ENCODE results near the gene ZC3H4. TPM values are rescaled to one million over a fixed set of nuclear protein-coding genes. Genes with fewer than 3 reads are reported as not detected.
A peak's percentile ranks its signal among the peaks of the same experiment; 100 is the strongest.

ZC3H4 gene
- total and polyA plus RNA-seq, 9 of the 15 experiments (the other 6 are each of a cell fraction or from before 2014, with no cell fraction given) = 2.2 to 75.6 (median 18.3) TPM

- H3K27me3 ChIP-seq (ENCODE audit: control insufficient read depth in 2 of 2, insufficient read depth in 2 of 2, low read length in 2 of 2) = peaks cover 19 to 33% of the 10 kb centered on the region in 2 experiments
- intact Hi-C loops (cut with micrococcal nuclease) = no loop called here
These were observed 90.8 kb downstream of the ZC3H4 start for GRCh38 chr19:47022541-47023447.

More at GRCh38 chr19:47022541-47023447, 90.8 kb downstream of the ZC3H4 start:
- Histone ChIP-seq H3K9me1 (ENCODE audit: control insufficient read depth, insufficient read depth, low read length) (no peaks in the 10 kb centered on the region), H3K4me3 (no peak overlapping the region), H3K9ac (ENCODE audit: insufficient read depth in 1 of 2, low read depth in 2 of 2, low read length in 2 of 2) (peak overlapping the region in 1 of 2 experiments; percentile 76; a peak in 2 of 4 replicates), H2AFZ (ENCODE audit: low read depth, low read length) (no peak overlapping the region), H3K79me2 (ENCODE audit: control insufficient read depth, insufficient read depth, low read length) (no peaks in the 10 kb centered on the region), H3K9me3 (replicated peaks; ENCODE audit: control insufficient read depth, insufficient read depth, low read depth, low read length) (no peaks in the 10 kb centered on the region), H3K27ac (ENCODE audit: extremely low read depth, low read depth, low read length) (no peak overlapping the region), H3K4me1 (replicated peaks in 1 of 2; ENCODE audit: control insufficient read depth in 2 of 2, insufficient read depth in 2 of 2, low read length in 2 of 2) (peaks cover 0 to 43% of the 10 kb centered on the region in 2 experiments; a peak in 3 of 5 replicates), H3K36me3 (ENCODE audit: control insufficient read depth, insufficient read depth, low read length) (no peaks in the 10 kb centered on the region), H4K20me1 (replicated peaks; ENCODE audit: control insufficient read depth, insufficient read depth, low read length) (no peaks in the 10 kb centered on the region), H3K4me2 (ENCODE audit: insufficient read depth, low read length) (peak overlapping the region; percentile 20)
- FAIRE-seq (no peak), DNase-seq (ENCODE audit: extremely low read depth in 1 of 4, low spot score in 3 of 4) (peak in 1 of 4 experiments; percentile 32), ATAC-seq (no peak; the same call in 1 of the 3 replicates)
- no peak for TF ChIP-seq ZC3H11A (IDR thresholded peaks at IDR 0.05; ENCODE audit: low read depth, low read length)
- peak; percentile 36; the same call in 1 of the 2 replicates for TF ChIP-seq CREB1 (IDR thresholded peaks at IDR 0.05)
- TF ChIP-seq CREB1 (CRISPR knock-in tag; IDR thresholded peaks at IDR 0.05) = no peak
- TF ChIP-seq DACH1 (IDR thresholded peaks at IDR 0.05; ENCODE audit: partially characterized antibody) = peak; percentile 9
- peak; percentile 50; the same call in 1 of the 2 replicates for TF ChIP-seq VEZF1 (CRISPR knock-in tag; IDR thresholded peaks at IDR 0.05)
- TF ChIP-seq CREM (IDR thresholded peaks at IDR 0.05; ENCODE audit: low read depth) = 0 out of 2 replicates have a peak, but pooled peaks have one; percentile 38
- TF ChIP-seq NCOR1 (IDR thresholded peaks at IDR 0.05) = no peak
- TF ChIP-seq ZSCAN29 (IDR thresholded peaks at IDR 0.05) = 0 out of 2 replicates have a peak, but pooled peaks have one; percentile 33
- peak; percentile 57; the same call in 1 of the 2 replicates for TF ChIP-seq ZNF740 (CRISPR knock-in tag; IDR thresholded peaks at IDR 0.05)
- no peak for TF ChIP-seq ZNF740 (tag; IDR thresholded peaks at IDR 0.05)
- POLR2A ChIA-PET = interaction anchor here (0.6 to 1.7 kb wide), 8 partner anchors 10 to 326 kb away, joined by 3 to 7 read pairs (median 4); partner anchors contain the start of gene DHX34
- in situ Hi-C loops (cut with MboI) = no loop called here
- 9% methylated on average over 29 of the region's 33 CpGs for WGBS (ENCODE audit: insufficient coverage, low coverage, missing lambda C conversion rate)
- no TSS peak for BruUV-seq (replicated peaks)
- CTCF ChIA-PET (ENCODE audit: low intra/inter-chr PET ratio) = no interaction called here
